Endodermal cell (in vitro differentiated cells): ENCODE results near the gene OTULIN. TPM values are rescaled to one million over a fixed set of nuclear protein-coding genes. Genes with fewer than 3 reads are reported as not detected.
A peak's percentile ranks its signal among the peaks of the same experiment; 100 is the strongest.

Experiments
- DNase-seq: peaks from one replicate; pipeline ENCODE4 v3.0.0-alpha.2; 2017
- H3K27ac ChIP-seq: 2 replicates; pipeline ENCODE4 v1.5.1; 2013; ENCODE audit warnings: mild to moderate bottlenecking, low read depth, low read length, moderate library complexity
- H3K27me3 ChIP-seq: 2 replicates; pipeline ENCODE4 v1.6.1; 2013; ENCODE audit warnings: mild to moderate bottlenecking, low read length, moderate library complexity; ENCODE audit not compliant: insufficient read depth, control insufficient read depth, poor library complexity, severe bottlenecking
- H3K36me3 ChIP-seq: 2 replicates; pipeline ENCODE4 v1.7.0; 2013; ENCODE audit warnings: mild to moderate bottlenecking, low read length, moderate library complexity; ENCODE audit not compliant: control insufficient read depth, insufficient read depth
- H3K4me1 ChIP-seq: one replicate; pipeline ENCODE4 v1.7.0; 2013; ENCODE audit warnings: low read length; ENCODE audit not compliant: control insufficient read depth, insufficient read depth
- H3K4me3 ChIP-seq: 2 replicates; pipeline ENCODE4 v1.5.1; 2013; ENCODE audit warnings: mild to moderate bottlenecking, low read length, moderate library complexity
- H3K9ac ChIP-seq: 2 replicates; pipeline ENCODE4 v1.6.1; 2013; ENCODE audit warnings: mild to moderate bottlenecking, low read length, moderate library complexity; ENCODE audit not compliant: poor library complexity, severe bottlenecking; ENCODE audit errors: extremely low read depth
- H3K9me3 ChIP-seq: 2 replicates; pipeline ENCODE4 v1.6.1; 2013; ENCODE audit warnings: mild to moderate bottlenecking, low read length, moderate library complexity; ENCODE audit not compliant: control insufficient read depth
- H3K27ac Mint-ChIP-seq: 2 replicates; pipeline ENCODE4 v1.8.0; 2020; ENCODE audit warnings: mixed read lengths
- H3K27me3 Mint-ChIP-seq: 2 replicates; pipeline ENCODE4 v1.8.0; 2021; ENCODE audit warnings: mild to moderate bottlenecking, mixed read lengths; ENCODE audit not compliant: insufficient read depth
- H3K36me3 Mint-ChIP-seq: 2 replicates; pipeline ENCODE4 v1.8.0; 2020; ENCODE audit warnings: low read depth, mixed read lengths
- H3K4me1 Mint-ChIP-seq: 2 replicates; pipeline ENCODE4 v1.8.0; 2020; ENCODE audit warnings: mixed read lengths
- H3K4me3 Mint-ChIP-seq: 2 replicates; pipeline ENCODE4 v1.8.0; 2020; ENCODE audit warnings: mild to moderate bottlenecking, moderate library complexity, mixed read lengths
- H3K9me3 Mint-ChIP-seq: 2 replicates; pipeline ENCODE4 v1.8.0; 2020; ENCODE audit warnings: mild to moderate bottlenecking, mixed read lengths
- CTCF ChIP-seq: fragments of 200-600 bp; sonication (generic); conservative IDR thresholded peaks from 2 replicates; pipeline ENCODE4 v1.5.0; 2021; ENCODE audit warnings: antibody characterized with exemption, mild to moderate bottlenecking
- WGBS, 2 experiments: methylation state at CpG; one replicate each; pipeline versions ENCODE4 v1.1.5 to v1.1.7; 2013; ENCODE audit warnings: missing lambda C conversion rate in 2 of 2, mixed read lengths in 1 of 2; ENCODE audit not compliant: insufficient coverage in 1 of 2, insufficient read length in 1 of 2; 5-methylcytosine and 5-hydroxymethylcytosine counted together
- total RNA-seq, 2 donors: library from RNA; stranded (reverse); fragmentation: NEBNext Ultra II Directional in 1 of 2; extraction: Animal tissue kit (Norgen Biotek cat#: 25700) in 1 of 2; gene quantifications; 2 replicates in 1 of 2; 3 replicates in 1 of 2; pipeline ENCODE4 v1.2.1, GENCODE V29; 2021

OTULIN gene
- total RNA-seq, 2 donors from 2014 or later: 36.4 to 43.2 TPM

DNA sequence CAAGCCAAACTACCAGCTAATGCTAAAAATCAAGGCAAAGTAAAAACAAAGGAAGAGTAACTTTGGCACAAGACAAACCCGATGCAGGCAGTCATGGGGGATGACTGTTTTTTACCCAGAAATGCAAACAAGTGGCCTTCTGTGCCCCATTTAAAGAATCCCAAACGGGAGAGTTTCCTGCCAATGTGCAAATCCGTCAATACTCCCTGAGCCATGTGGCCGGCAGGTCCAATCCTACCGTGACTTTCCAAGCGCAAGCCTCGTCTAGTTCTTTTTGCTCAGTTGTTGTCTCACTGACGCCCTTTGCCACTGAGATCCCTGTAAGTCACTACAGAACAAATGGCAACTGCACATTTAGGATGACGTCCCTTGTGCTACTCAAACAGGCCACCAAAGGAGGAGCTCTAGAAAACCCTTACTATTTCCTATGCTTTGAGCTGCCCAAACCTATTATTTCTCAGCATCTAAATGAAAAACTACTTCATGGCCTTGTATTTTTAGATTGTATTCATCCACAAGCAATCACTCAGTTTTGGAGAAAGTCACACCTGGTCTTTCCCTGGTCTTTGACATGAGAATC lies 43.4 kb downstream of the OTULIN start:
- peaks cover 82% of the 10 kb centered on the region for H3K36me3 ChIP-seq
- H3K9me3 ChIP-seq: no peaks in the 10 kb centered on the region
- no peak for DNase-seq
- Mint-ChIP-seq H3K27me3 (no peaks in the 10 kb centered on the region), H3K4me1 (no peaks in the 10 kb centered on the region), H3K27ac (no peak overlapping the region), H3K9me3 (peaks cover 5% of the 10 kb centered on the region), H3K36me3 (peaks cover 72% of the 10 kb centered on the region), H3K4me3 (no peak overlapping the region)
- H3K27ac ChIP-seq: no peak overlapping the region
- no peaks in the 10 kb centered on the region for H3K4me1 ChIP-seq
- H3K27me3 ChIP-seq: no peaks in the 10 kb centered on the region
- 94 to 95% methylated on average over 9 of the region's 9 CpGs for WGBS, 2 experiments
- no peak overlapping the region for H3K4me3 ChIP-seq
- peak; percentile 17 for TF ChIP-seq CTCF
- no peak overlapping the region for H3K9ac ChIP-seq

DNA sequence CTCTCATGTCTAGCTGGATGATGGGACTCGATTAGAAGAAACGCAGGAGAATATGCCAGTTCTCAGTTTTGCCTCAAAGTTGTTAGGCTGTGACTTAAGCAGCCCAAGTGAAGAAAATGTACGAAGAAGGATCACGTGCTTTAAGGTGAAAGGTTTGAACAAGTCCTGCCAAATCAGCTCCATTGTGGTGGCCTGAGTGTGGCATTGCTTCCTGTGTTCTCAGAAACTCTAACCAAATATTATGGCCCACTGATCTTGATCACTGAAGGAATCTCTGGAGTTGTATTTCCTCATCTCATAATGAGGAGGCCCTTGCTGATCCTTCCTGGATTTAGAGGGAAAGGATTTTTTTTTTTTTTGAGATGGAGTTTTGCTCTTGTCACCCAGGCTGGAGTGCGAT lies 44.0 kb downstream of the OTULIN start:
- Histone ChIP-seq H3K36me3 (peaks cover 83% of the 10 kb centered on the region), H3K9me3 (no peaks in the 10 kb centered on the region), H3K27me3 (no peaks in the 10 kb centered on the region), H3K4me1 (no peaks in the 10 kb centered on the region), H3K9ac (no peak overlapping the region), H3K27ac (no peak overlapping the region), H3K4me3 (no peak overlapping the region)
- DNase-seq: no peak
- 95 to 100% methylated on average over 3 to 5 of the region's 5 CpGs for WGBS, 2 experiments
- H3K4me3 Mint-ChIP-seq: no peak overlapping the region
- no peak overlapping the region for H3K27ac Mint-ChIP-seq
- peaks cover 73% of the 10 kb centered on the region for H3K36me3 Mint-ChIP-seq
- H3K27me3 Mint-ChIP-seq: no peaks in the 10 kb centered on the region
- peaks cover 5% of the 10 kb centered on the region for H3K9me3 Mint-ChIP-seq
- TF ChIP-seq CTCF: no peak
- H3K4me1 Mint-ChIP-seq: no peaks in the 10 kb centered on the region

DNA sequence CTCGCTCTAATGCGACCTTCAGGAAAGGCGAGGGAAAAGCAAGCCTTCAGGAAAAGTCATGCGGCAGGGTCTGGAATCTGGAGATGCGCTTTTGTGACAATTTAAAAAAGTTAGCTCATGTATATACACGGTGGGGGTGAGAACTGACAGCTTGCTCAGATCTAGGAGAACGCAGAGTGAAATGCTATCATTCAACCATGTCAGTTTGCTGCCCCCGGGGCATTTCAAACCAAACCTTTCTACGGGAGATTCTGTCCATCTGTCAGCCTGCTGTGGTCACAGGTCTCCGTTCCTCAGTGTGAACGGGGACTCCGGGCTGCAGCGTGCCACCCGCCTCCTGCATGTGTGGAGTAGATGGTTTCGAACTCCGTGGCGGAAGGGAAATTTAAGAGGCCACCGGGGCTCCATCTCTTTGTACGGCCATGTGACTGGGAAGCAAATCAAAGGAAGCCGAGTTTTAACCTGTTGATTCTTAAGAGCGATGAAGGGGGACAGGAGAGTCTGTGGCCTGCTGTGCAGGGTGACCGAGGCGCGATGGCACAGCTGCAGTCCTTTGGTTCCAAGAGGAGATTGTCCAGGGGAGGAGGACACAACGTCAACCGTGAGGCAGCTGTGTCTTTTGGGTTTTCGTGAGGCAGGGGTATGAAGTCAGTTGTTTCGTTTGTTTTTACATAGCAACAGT lies 45.9 kb downstream of the OTULIN start:
- Mint-ChIP-seq H3K27ac (no peak overlapping the region), H3K27me3 (no peaks in the 10 kb centered on the region), H3K4me3 (no peak overlapping the region), H3K4me1 (no peaks in the 10 kb centered on the region), H3K9me3 (peaks cover 5% of the 10 kb centered on the region), H3K36me3 (peaks cover 77% of the 10 kb centered on the region)
- Histone ChIP-seq H3K4me3 (no peak overlapping the region), H3K9me3 (no peaks in the 10 kb centered on the region), H3K36me3 (peaks cover 69% of the 10 kb centered on the region), H3K4me1 (no peaks in the 10 kb centered on the region), H3K27me3 (no peaks in the 10 kb centered on the region), H3K9ac (no peak overlapping the region), H3K27ac (no peak overlapping the region)
- 91 to 94% methylated on average over 17 to 28 of the region's 28 CpGs for WGBS, 2 experiments
- DNase-seq: no peak
- no peak for TF ChIP-seq CTCF
